Endothelial cell of umbilical vein (primary cell): Measurements from ENCODE around the gene PAQR6. TPM values are rescaled to one million over a fixed set of nuclear protein-coding genes. Genes with fewer than 3 reads are reported as not detected.

Source experiments
- BruUV-seq: library from RNA; stranded (reverse); fragments of 400-500 nt; replicated peaks from 2 replicates; lab custom pipeline; 2021; lab: Mats Ljungman, UMichigan
- CTCF ChIA-PET: fragments of 300-600, 350-600 bp; sonication (Branson Sonifier 250); formaldehyde crosslinking; loops from one replicate; lab custom pipeline; 2021; ENCODE audit warnings: antibody characterized with exemption, inconsistent platforms; lab: Charles Lee
- POLR2A ChIA-PET: fragments of 300-600, 350-600 bp; sonication (Branson Sonifier 250); formaldehyde crosslinking; loops from one replicate; lab custom pipeline; 2021; ENCODE audit warnings: antibody characterized with exemption, inconsistent platforms; lab: Charles Lee
- DNase-seq: peaks from one replicate; pipeline ENCODE4 v3.0.0-alpha.2; 2011; ENCODE audit warnings: low read depth, low spot score
- FAIRE-seq: peaks from 2 replicates; lab custom pipeline; 2011; peaks lifted over from hg19 to GRCh38; lab: Jason Lieb, UNC
- H2AFZ ChIP-seq: 2 replicates; pipeline ENCODE4 v1.6.0; 2012; ENCODE audit warnings: low read depth, low read length, control low read depth, inconsistent platforms
- H3K27ac ChIP-seq: 2 replicates; pipeline ENCODE4 v1.5.1; 2011; ENCODE audit warnings: low read depth, mild to moderate bottlenecking, control low read depth, low read length, moderate library complexity; ENCODE audit not compliant: insufficient read depth
- H3K27me3 ChIP-seq, 2 experiments: 2 replicates each; pipeline versions ENCODE4 v1.6.0 to v1.6.1; 2011; ENCODE audit warnings: low read length in 2 of 2, mixed read lengths in 1 of 2; ENCODE audit not compliant: control insufficient read depth in 2 of 2, insufficient read depth in 2 of 2
- H3K36me3 ChIP-seq, 2 experiments: 2 replicates in 1 of 2; 3 replicates in 1 of 2; pipeline ENCODE4 v1.5.1; 2011; ENCODE audit warnings: low read length in 2 of 2, mild to moderate bottlenecking in 1 of 2, moderate library complexity in 1 of 2; ENCODE audit not compliant: control insufficient read depth in 2 of 2, insufficient read depth in 2 of 2; ENCODE audit errors: extremely low read depth in 1 of 2
- H3K4me1 ChIP-seq: 3 replicates; pipeline ENCODE4 v1.5.1; 2011; ENCODE audit warnings: mild to moderate bottlenecking, low read length; ENCODE audit not compliant: control insufficient read depth, insufficient read depth; ENCODE audit errors: extremely low read depth
- H3K4me2 ChIP-seq: 2 replicates; pipeline ENCODE4 v1.6.1; 2011; ENCODE audit warnings: low read length, control low read depth, mixed read lengths; ENCODE audit not compliant: insufficient read depth
- H3K4me3 ChIP-seq, 3 experiments: fragments of 200-600 bp in 1 of 3; sonication (generic), shearing (Covaris generic) in 1 of 3; replicated peaks in 1 of 3; 2 replicates each; pipeline ENCODE4 v1.5.1; 2011 to 2016; ENCODE audit warnings: control low read depth in 3 of 3, low read length in 3 of 3, mild to moderate bottlenecking in 2 of 3, inconsistent platforms in 1 of 3, low read depth in 1 of 3, moderate library complexity in 1 of 3; ENCODE audit not compliant: insufficient read depth in 1 of 3
- H3K79me2 ChIP-seq: 2 replicates; pipeline ENCODE4 v1.6.0; 2012; ENCODE audit warnings: low read length, inconsistent platforms; ENCODE audit not compliant: control insufficient read depth, insufficient read depth
- H3K9ac ChIP-seq: replicated peaks from 2 replicates; pipeline ENCODE3; 2011; ENCODE audit warnings: low read length, control low read depth; ENCODE audit not compliant: insufficient read depth; ENCODE audit errors: extremely low read depth
- H3K9me1 ChIP-seq: replicated peaks from 3 replicates; pipeline ENCODE4 v1.6.0; 2011; ENCODE audit warnings: mild to moderate bottlenecking, low read length; ENCODE audit not compliant: control insufficient read depth, insufficient read depth; ENCODE audit errors: extremely low read depth
- H3K9me3 ChIP-seq: replicated peaks from 2 replicates; pipeline ENCODE4 v1.5.1; 2012; ENCODE audit warnings: low read length, inconsistent platforms; ENCODE audit not compliant: control insufficient read depth, insufficient read depth
- H4K20me1 ChIP-seq: replicated peaks from 2 replicates; pipeline ENCODE3; 2011; ENCODE audit warnings: mild to moderate bottlenecking, low read length; ENCODE audit not compliant: control insufficient read depth, insufficient read depth; ENCODE audit errors: extremely low read depth
- CTCF ChIP-seq, 2 donors: IDR thresholded peaks; 1 replicate in 1 of 2; 2 replicates in 1 of 2; pipeline ENCODE4 v1.5.1; 2011; ENCODE audit warnings: low read length in 2 of 2, mild to moderate bottlenecking in 2 of 2, moderate library complexity in 2 of 2, control low read depth in 1 of 2, inconsistent platforms in 1 of 2, low read depth in 1 of 2; ENCODE audit not compliant: insufficient read depth in 1 of 2; ENCODE audit errors: extremely low read depth in 1 of 2
- EZH2 ChIP-seq: IDR thresholded peaks from 2 replicates; pipeline ENCODE4 v1.6.1; 2012; ENCODE audit warnings: borderline replicate concordance, low read depth, mild to moderate bottlenecking, moderate library complexity, low read length, inconsistent platforms; ENCODE audit not compliant: severe bottlenecking
- FOS ChIP-seq: IDR thresholded peaks from 2 replicates; pipeline ENCODE4 v1.6.1; 2011; ENCODE audit warnings: mild to moderate bottlenecking, low read length, moderate library complexity, borderline replicate concordance; ENCODE audit not compliant: insufficient read depth
- GATA2 ChIP-seq: IDR thresholded peaks from 2 replicates; pipeline ENCODE4 v1.7.0; 2011; ENCODE audit warnings: low read depth, mild to moderate bottlenecking, moderate library complexity, mixed read lengths, low read length; ENCODE audit not compliant: insufficient read length, insufficient read depth
- JUN ChIP-seq: IDR thresholded peaks from 2 replicates; pipeline ENCODE4 v1.6.1; 2011; ENCODE audit warnings: borderline replicate concordance, low read depth; ENCODE audit not compliant: insufficient read length, insufficient read depth
- MAX ChIP-seq: IDR thresholded peaks from 2 replicates; pipeline ENCODE4 v1.6.1; 2011; ENCODE audit not compliant: insufficient read depth, insufficient read length
- MYC ChIP-seq: IDR thresholded peaks from one replicate; pipeline ENCODE4 v1.6.1; 2011; ENCODE audit warnings: mild to moderate bottlenecking, low read depth, low read length
- POLR2A ChIP-seq: IDR thresholded peaks from 2 replicates; pipeline ENCODE4 v1.6.1; 2012; ENCODE audit warnings: low read depth, mild to moderate bottlenecking, control low read depth, low read length
- POLR2AphosphoS5 ChIP-seq: IDR thresholded peaks from 2 replicates; pipeline ENCODE4 v1.6.1; 2012; ENCODE audit warnings: low read depth, mild to moderate bottlenecking, control low read depth, low read length, moderate library complexity; ENCODE audit not compliant: insufficient read depth
- dilution Hi-C: fragments of 300-500 bp; cut with MboI; formaldehyde crosslinking; loops from one replicate; pipeline ENCODE4 v1.15.0; 2019; ENCODE audit warnings: low sequenced_read_pairs; ENCODE audit not compliant: extremely low pct_ligation_motif_present
- intact Hi-C: fragments of 100-400 bp; cut with micrococcal nuclease; formaldehyde crosslinking; loops from one replicate; pipeline ENCODE4 v1.10.0; 2022
- polyA plus RNA-seq, 4 experiments: library from polyadenylated mRNA; depleted of rRNA in 3 of 4; stranded (reverse) in 3 of 4; unstranded in 1 of 4; fragments of >200 nt; gene quantifications; 2 replicates each; pipeline versions ENCODE4 v1.2.1 to v1.2.3, GENCODE V29; 2011 to 2012; ENCODE audit warnings: missing spikeins in 1 of 4
- total RNA-seq: library from RNA; stranded (reverse); gene quantifications from 2 replicates; pipeline ENCODE4 v1.2.3, GENCODE V29; 2021

Gene PAQR6
- total and polyA plus RNA-seq, 2 donors (not counting 3 experiments of a cell fraction or from before 2014, with no cell fraction given): 1.6 to 2.2 TPM

- H3K36me3 ChIP-seq: peaks cover 19 to 38% of the 10 kb centered on the region in 2 experiments
- peaks cover 40% of the 10 kb centered on the region for H3K79me2 ChIP-seq
Observed at GRCh38 chr1:156276966-156277381, 29.1 kb upstream of the PAQR6 start.

GRCh38 chr1:156276532-156276931 lies 28.7 kb upstream of the PAQR6 start:
- DNase-seq (no peak), FAIRE-seq (no peak)
- dilution Hi-C loops: no loop called here
- no peaks in the 10 kb centered on the region for H3K9me1 ChIP-seq
- H3K27me3 ChIP-seq: no peaks in the 10 kb centered on the region
- no peak overlapping the region for H3K4me2 ChIP-seq
- peaks cover 21 to 43% of the 10 kb centered on the region in 2 experiments for H3K36me3 ChIP-seq
- no peak overlapping the region for H3K9ac ChIP-seq
- H2AFZ ChIP-seq: no peak overlapping the region
- intact Hi-C loops: no loop called here
- POLR2A ChIA-PET: interaction anchor here (0.7 kb wide), 1 partner anchor 17 kb away, joined by 4 read pairs; no protein-coding TSS in a partner anchor
- TF ChIP-seq MYC (no peak), MAX (no peak), POLR2A (no peak), POLR2AphosphoS5 (no peak), JUN (no peak), CTCF (IDR thresholded peaks at IDR 0.05; ENCODE audit: extremely low read depth in 1 of 2, insufficient read depth in 1 of 2, low read depth in 1 of 2, low read length in 2 of 2) (no peak), EZH2 (no peak), FOS (no peak), GATA2 (no peak)
- H3K27ac ChIP-seq: no peak overlapping the region
- CTCF ChIA-PET: no interaction called here
- H3K4me1 ChIP-seq: peaks cover 6% of the 10 kb centered on the region
- H4K20me1 ChIP-seq: peaks cover 2% of the 10 kb centered on the region
- no TSS peak for BruUV-seq
- peaks cover 35% of the 10 kb centered on the region for H3K79me2 ChIP-seq
- H3K9me3 ChIP-seq: no peaks in the 10 kb centered on the region
- no peak overlapping the region for H3K4me3 ChIP-seq

More at GRCh38 chr1:156276966-156277381, 29.1 kb upstream of the PAQR6 start:
- BruUV-seq: no TSS peak
- no peak overlapping the region for H3K9ac ChIP-seq
- H3K9me3 ChIP-seq: no peaks in the 10 kb centered on the region
- H2AFZ ChIP-seq: no peak overlapping the region
- dilution Hi-C loops (no loop called here), intact Hi-C loops (no loop called here)
- H3K27ac ChIP-seq: no peak overlapping the region
- no peak overlapping the region for H3K4me3 ChIP-seq
- peaks cover 10% of the 10 kb centered on the region for H3K4me1 ChIP-seq
- peaks cover 2% of the 10 kb centered on the region for H4K20me1 ChIP-seq
- FAIRE-seq (no peak), DNase-seq (no peak)
- H3K9me1 ChIP-seq: no peaks in the 10 kb centered on the region
- ChIA-PET POLR2A (no interaction called here), CTCF (no interaction called here)
- no peak for TF ChIP-seq FOS
- no peak for TF ChIP-seq EZH2
- TF ChIP-seq JUN: no peak
- no peaks in the 10 kb centered on the region for H3K27me3 ChIP-seq
- no peak overlapping the region for H3K4me2 ChIP-seq
